GM13976 (cell line): ENCODE results near the gene ZC3HAV1.

Experiments used
- DNase-seq: peaks from one replicate; pipeline ENCODE4 v3.0.0; 2012; ENCODE audit warnings: low spot score
- in situ Hi-C: fragments of 300-500 bp; cut with MboI; formaldehyde crosslinking; loops from one replicate; pipeline ENCODE4 v1.12.0; 2022; ENCODE audit warnings: low sequenced_read_pairs, mixed read lengths, inconsistent platforms; ENCODE audit not compliant: unreplicated experiment
- TF ChIP-seq, protein P1 (sequence below): IDR thresholded peaks from 2 replicates; pipeline ENCODE4 v1.5.1; 2012; ENCODE audit warnings: borderline replicate concordance, mild to moderate bottlenecking; ENCODE audit not compliant: insufficient read depth; ENCODE audit errors: extremely low read depth, missing control alignments, control extremely low read depth

Gene ZC3HAV1

DNA sequence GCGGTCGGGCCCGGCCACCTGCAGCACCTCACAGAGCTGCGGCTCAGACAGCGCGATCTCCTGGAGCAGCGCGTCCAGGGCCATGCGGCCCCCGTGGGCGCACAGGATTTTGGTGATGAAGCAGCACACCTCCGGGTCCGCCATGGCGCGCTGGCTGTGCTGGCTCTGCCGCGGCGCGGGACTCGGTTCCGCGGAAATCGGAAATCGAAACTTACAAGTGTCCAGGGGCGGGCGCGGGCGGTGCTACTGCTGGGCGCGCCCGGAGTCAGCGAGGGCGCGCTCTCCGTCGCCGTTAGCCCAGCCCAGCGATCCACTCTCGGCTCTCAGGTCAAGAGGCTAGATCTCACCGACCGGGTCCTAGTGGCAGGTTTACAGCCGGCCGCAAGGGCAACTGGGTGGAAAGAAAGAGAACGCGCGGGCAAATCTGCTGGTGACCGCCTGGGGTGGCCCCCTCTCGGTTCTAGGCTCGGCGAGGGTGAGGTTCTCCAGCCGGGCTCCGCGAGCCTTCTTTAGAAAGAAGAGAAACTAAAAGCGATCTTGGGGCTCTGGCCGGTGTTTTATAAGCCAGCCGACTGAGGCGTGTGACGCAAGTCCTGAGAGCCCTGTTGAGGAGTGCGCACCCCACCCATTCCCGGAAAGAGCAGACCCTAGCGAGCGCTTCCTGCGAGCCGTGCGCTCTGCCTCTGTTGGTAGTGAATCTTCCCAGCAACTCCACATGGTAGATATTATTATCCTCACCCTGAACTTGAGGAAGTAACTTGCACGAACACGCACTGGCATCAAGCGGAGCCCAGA, at the start of gene ZC3HAV1:
Gene ZC3HAV1, minus strand, starts transcription at position 533 of the 795 bp plus-strand sequence. Its CDS starts 389 bp downstream, at position 144.
- in situ Hi-C loops, result no loop called here
- DNase-seq, result peak; percentile 88
- TF ChIP-seq, protein P1, sequence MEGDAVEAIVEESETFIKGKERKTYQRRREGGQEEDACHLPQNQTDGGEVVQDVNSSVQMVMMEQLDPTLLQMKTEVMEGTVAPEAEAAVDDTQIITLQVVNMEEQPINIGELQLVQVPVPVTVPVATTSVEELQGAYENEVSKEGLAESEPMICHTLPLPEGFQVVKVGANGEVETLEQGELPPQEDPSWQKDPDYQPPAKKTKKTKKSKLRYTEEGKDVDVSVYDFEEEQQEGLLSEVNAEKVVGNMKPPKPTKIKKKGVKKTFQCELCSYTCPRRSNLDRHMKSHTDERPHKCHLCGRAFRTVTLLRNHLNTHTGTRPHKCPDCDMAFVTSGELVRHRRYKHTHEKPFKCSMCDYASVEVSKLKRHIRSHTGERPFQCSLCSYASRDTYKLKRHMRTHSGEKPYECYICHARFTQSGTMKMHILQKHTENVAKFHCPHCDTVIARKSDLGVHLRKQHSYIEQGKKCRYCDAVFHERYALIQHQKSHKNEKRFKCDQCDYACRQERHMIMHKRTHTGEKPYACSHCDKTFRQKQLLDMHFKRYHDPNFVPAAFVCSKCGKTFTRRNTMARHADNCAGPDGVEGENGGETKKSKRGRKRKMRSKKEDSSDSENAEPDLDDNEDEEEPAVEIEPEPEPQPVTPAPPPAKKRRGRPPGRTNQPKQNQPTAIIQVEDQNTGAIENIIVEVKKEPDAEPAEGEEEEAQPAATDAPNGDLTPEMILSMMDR, result no peak

DNA sequence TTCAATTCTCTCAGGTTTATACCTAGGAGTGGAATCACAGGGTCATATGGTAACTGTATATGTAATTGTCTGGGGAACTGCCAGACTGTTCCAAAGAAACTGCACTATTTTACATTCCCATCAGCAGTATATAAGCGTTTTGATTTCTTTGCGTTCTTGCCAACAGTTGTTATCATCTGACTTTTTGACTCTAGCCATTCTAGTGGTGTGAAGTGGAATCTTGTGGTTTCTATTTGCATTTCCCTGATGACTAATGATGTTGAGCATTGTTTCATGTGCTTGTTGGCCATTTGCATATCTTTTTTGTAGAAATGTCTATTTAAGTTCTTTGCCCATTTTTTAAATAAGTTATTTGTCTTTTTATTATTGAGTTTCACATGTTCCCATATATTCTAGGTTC, 44.3 kb upstream of the ZC3HAV1 start:
- in situ Hi-C loops, result no loop called here
- DNase-seq, result no peak

DNA sequence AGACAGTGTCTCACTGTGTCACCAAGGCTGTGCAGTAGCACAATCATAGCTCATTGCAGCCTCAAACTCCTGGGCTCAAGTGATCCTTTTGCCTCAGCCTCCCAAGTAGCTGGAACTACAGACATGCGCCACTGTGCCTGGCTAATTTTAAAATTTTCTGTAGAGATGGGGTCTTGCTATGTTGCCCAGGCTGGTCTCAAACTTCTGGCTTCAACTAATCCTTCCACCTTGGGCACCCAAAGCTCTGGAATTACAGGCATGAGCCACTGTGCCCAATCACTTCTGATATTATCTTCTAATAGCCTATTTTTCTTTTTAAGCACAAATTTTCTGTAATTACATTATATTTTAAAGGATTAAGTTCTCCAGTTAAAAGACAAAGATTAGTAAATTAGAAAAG, 42.6 kb upstream of the ZC3HAV1 start:
- no peak for DNase-seq
- TF ChIP-seq, protein P1, result no peak
- in situ Hi-C loops, result no loop called here

More for the DNA sequence above, 44.3 kb upstream of the ZC3HAV1 start:
- TF ChIP-seq, protein P1, result no peak

DNA sequence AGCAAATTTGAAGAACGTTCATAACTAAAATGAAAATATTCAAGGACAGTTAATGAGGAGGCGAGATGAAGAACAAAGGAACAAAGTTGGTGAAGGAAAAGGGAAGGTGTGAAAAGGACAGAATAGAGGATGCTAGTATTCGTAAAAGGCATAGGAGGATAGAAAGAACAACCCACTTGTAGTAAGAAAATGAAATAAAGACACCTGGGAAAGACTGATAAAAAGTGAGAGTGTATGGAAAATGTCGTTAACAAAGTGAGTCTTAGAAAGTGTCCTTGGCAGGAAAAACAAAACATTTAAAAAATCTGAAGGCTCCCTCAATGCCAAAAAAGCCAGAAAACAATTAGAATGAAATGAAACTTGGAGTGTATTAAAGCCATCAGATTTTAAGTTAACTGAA, 29.6 kb upstream of the ZC3HAV1 start:
- TF ChIP-seq, protein P1, result no peak
- DNase-seq, result no peak
- in situ Hi-C loops, result no loop called here

DNA sequence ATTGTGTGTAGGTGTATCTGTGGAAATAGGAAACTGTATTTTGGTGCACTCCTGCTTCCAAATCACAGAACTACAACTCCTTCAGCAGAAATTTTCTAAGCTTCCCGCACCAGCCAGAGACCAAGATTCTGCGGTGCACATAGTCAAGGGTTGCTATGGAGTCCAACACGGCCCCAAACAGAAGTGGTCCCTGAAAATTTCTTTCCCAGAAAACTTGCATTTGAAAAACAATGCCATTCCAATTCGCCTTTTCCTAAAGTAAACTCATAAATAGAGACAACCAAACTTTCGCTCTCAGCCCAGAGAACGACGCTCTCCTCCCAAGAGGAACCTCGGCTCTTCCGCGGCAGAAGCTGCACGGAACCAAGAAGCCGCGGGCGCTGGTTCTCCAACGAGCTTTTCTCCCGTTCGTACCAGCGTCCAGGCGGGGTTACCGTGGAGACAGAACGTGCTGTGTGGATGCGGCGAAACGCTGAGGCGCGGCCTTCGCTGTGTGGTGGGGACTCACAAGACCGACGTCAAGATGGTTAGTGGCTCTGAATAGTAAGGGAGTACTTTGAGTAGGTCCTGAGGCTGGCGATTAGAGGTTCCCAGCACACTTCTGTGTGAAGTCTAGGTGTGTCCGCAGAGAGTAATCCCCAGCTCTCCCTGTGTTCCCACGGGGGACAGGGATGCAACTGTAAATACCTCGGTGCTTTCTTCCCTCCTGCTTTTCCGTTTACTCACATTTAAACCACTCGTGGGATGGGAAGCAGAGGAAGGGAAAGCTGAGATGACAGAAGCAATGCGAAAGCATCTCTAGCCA, 24.0 kb upstream of the ZC3HAV1 start:
- in situ Hi-C loops, result no loop called here
- TF ChIP-seq, protein P1, result no peak
- DNase-seq, result peak; percentile 83

DNA sequence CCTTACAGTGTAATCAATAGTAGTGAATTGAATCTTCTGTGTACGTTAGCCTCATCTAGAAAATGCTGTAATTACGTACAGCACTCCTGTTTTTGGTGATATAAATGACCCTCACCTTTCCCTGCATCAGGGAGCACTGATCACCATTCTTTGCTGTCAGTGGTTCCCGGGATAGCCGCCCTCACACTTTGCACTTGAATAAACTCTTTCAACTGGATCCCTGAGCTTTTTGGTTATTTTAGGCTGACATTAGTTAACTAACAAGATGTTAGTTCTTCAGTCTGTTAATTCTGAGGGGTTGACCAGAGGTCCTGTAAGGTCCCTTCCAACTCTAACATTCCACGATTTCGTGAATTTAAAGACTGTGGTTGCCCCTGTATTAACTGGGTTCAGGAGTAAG, 23.4 kb upstream of the ZC3HAV1 start:
- in situ Hi-C loops, result no loop called here
- DNase-seq, result no peak
- TF ChIP-seq, protein P1, result no peak
